K562 (cell line): ENCODE measurements around the gene ZNF429. TPM values are rescaled to one million over a fixed set of nuclear protein-coding genes. Genes with fewer than 3 reads are reported as not detected.
A peak's percentile ranks its signal among the peaks of the same experiment; 100 is the strongest.

Experiments used
- ATF3 ChIP-seq, 2 experiments: fragments of 450-650 bp in 1 of 2; sonication (generic) in 1 of 2; formaldehyde crosslinking in 1 of 2; IDR thresholded peaks in 1 of 2; conservative IDR thresholded peaks in 1 of 2; 2 replicates each; pipeline versions ENCODE4 v1.6.1 to v1.8.1; 2016 to 2023; ENCODE audit warnings: mild to moderate bottlenecking in 2 of 2, moderate library complexity in 2 of 2, inconsistent platforms in 1 of 2, missing genetic modification reagents in 1 of 2
- DPF2 ChIP-seq: fragments of 450-650 bp; IDR thresholded peaks from 2 replicates; pipeline ENCODE4 v1.6.1; 2016
- E2F8 ChIP-seq: fragments of 450-650 bp; IDR thresholded peaks from 2 replicates; pipeline ENCODE4 v1.7.1; 2018; ENCODE audit warnings: mild to moderate bottlenecking, low read depth; ENCODE audit not compliant: partially characterized antibody
- ETV1 ChIP-seq: fragments of 450-650 bp; conservative IDR thresholded peaks from 2 replicates; pipeline ENCODE4 v1.6.1; 2016; ENCODE audit warnings: missing genetic modification characterization, control low read depth, low read depth, missing compliant biosample characterization
- FOXK2 ChIP-seq, 2 experiments: fragments of 450-650 bp; IDR thresholded peaks in 1 of 2; conservative IDR thresholded peaks in 1 of 2; 2 replicates each; pipeline ENCODE4 v1.6.1; 2016; ENCODE audit warnings: low read depth in 2 of 2, mild to moderate bottlenecking in 1 of 2
- HMG20B ChIP-seq: fragments of 250-450 bp; sonication (Bioruptor Pico); IDR thresholded peaks from 2 replicates; pipeline ENCODE4 v1.5.0; 2021; ENCODE audit warnings: mild to moderate bottlenecking
- MED1 ChIP-seq: sonication (generic); formaldehyde crosslinking; IDR thresholded peaks from 2 replicates; pipeline ENCODE4 v1.8.1; 2023; ENCODE audit warnings: missing genetic modification reagents, borderline replicate concordance
- MTA1 ChIP-seq: fragments of 450-650 bp; IDR thresholded peaks from 2 replicates; pipeline ENCODE4 v1.6.1; 2017; ENCODE audit warnings: borderline replicate concordance
- NCOA1 ChIP-seq: fragments of 450-650 bp; IDR thresholded peaks from 2 replicates; pipeline ENCODE4 v1.6.1; 2016; ENCODE audit warnings: low read depth
- RERE ChIP-seq: sonication (generic); formaldehyde crosslinking; IDR thresholded peaks from 2 replicates; pipeline ENCODE4 v1.8.0; 2023; ENCODE audit warnings: missing genetic modification reagents, mild to moderate bottlenecking, borderline replicate concordance
- SAP30 ChIP-seq: fragments of 200-600 bp; sonication (generic); IDR thresholded peaks from 2 replicates; pipeline ENCODE4 v1.6.1; 2012; ENCODE audit warnings: borderline replicate concordance, low read depth, mild to moderate bottlenecking, moderate library complexity, low read length, control low read depth, inconsistent platforms; ENCODE audit not compliant: insufficient read depth, poor library complexity, severe bottlenecking
- TAL1 ChIP-seq: fragments of 450-650 bp; IDR thresholded peaks from 2 replicates; pipeline ENCODE4 v1.6.1; 2016; ENCODE audit warnings: mild to moderate bottlenecking
- XRCC4 ChIP-seq: IDR thresholded peaks from one replicate; pipeline ENCODE4 v1.6.1; 2011; ENCODE audit not compliant: insufficient read depth, insufficient read length; ENCODE audit errors: extremely low read depth
- ZBTB8A ChIP-seq: fragments of 450-650 bp; IDR thresholded peaks from 2 replicates; pipeline ENCODE4 v1.6.1; 2018; ENCODE audit warnings: mild to moderate bottlenecking, moderate library complexity; ENCODE audit not compliant: partially characterized antibody
- ZZZ3 ChIP-seq: fragments of 450-650 bp; IDR thresholded peaks from 2 replicates; pipeline ENCODE4 v1.6.1; 2016; ENCODE audit warnings: antibody characterized with exemption, mild to moderate bottlenecking, moderate library complexity
- polyA plus RNA-seq, 8 experiments: library from polyadenylated mRNA; depleted of rRNA in 4 of 8; stranded (reverse) in 5 of 8; unstranded in 3 of 8; fragments of >200 nt; fragmentation: Nextera tagmentation in 2 of 8; fragmentation: Illumina TruSeq in 1 of 8; extraction: Ambion mirVana in 2 of 8; extraction: Trizol in 1 of 8; gene quantifications; 2 replicates each; pipeline versions ENCODE4 v1.2.1 to v1.2.3, GENCODE V29; 2011 to 2014; ENCODE audit warnings: inconsistent platforms in 1 of 8, missing spikeins in 1 of 8
- total RNA-seq, 7 experiments: library from RNA; depleted of rRNA in 6 of 7; stranded (reverse); fragments of >200 nt in 6 of 7; fragmentation: Illumina TruSeq in 2 of 7; extraction: Trizol in 2 of 7; gene quantifications; 2 replicates each; pipeline versions ENCODE4 v1.2.1 to v1.2.3, GENCODE V29; 2011 to 2021; ENCODE audit warnings: low replicate concordance in 1 of 7
- TF ChIP-seq, protein P1 (sequence below): fragments of 250-450 bp; sonication (Bioruptor Pico); IDR thresholded peaks from 2 replicates; pipeline ENCODE4 v1.8.0; 2022; ENCODE audit warnings: inconsistent platforms

Gene ZNF429
- total and polyA plus RNA-seq, 9 of the 15 experiments (the other 6 are each of a cell fraction or from before 2014, with no cell fraction given) = 11.4 to 24.5 (median 16.3) TPM

- TF ChIP-seq ETV1 (tag) (no peak), FOXK2 (conservative IDR thresholded peaks at IDR 0.05 in 1 of 2, IDR thresholded peaks at IDR 0.05 in 1 of 2; ENCODE audit: low read depth in 2 of 2) (peak in 1 of 2 experiments; percentile 69; a peak in 2 of 4 replicates), E2F8 (no peak), MED1 (CRISPR knock-in tag) (no peak), XRCC4 (no peak), ZZZ3 (no peak), TAL1 (peak; percentile 64; the same call in 1 of the 2 replicates), DPF2 (peak; percentile 59), SAP30 (no peak), MTA1 (no peak), RERE (CRISPR knock-in tag) (no peak), ZBTB8A (no peak), ATF3 (IDR thresholded peaks at IDR 0.05) (peak; percentile 24; the same call in 1 of the 2 replicates), ATF3 (CRISPR knock-in tag; conservative IDR thresholded peaks at IDR 0.05) (no peak), HMG20B (no peak), NCOA1 (no peak)
- TF ChIP-seq, protein P1, sequence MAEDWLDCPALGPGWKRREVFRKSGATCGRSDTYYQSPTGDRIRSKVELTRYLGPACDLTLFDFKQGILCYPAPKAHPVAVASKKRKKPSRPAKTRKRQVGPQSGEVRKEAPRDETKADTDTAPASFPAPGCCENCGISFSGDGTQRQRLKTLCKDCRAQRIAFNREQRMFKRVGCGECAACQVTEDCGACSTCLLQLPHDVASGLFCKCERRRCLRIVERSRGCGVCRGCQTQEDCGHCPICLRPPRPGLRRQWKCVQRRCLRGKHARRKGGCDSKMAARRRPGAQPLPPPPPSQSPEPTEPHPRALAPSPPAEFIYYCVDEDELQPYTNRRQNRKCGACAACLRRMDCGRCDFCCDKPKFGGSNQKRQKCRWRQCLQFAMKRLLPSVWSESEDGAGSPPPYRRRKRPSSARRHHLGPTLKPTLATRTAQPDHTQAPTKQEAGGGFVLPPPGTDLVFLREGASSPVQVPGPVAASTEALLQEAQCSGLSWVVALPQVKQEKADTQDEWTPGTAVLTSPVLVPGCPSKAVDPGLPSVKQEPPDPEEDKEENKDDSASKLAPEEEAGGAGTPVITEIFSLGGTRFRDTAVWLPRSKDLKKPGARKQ (CRISPR knock-in tag) = no peak
Measured at GRCh38 chr19:21593008-21593481, 87.6 kb downstream of the ZNF429 start (continued).
